GM20000 (cell line): ENCODE results near the gene PIGQ.

Source experiments
- DNase-seq: peaks from one replicate; pipeline ENCODE4 v3.0.0; 2012; ENCODE audit warnings: low spot score
- CTCF ChIP-seq: IDR thresholded peaks from 2 replicates; pipeline ENCODE4 v1.5.1; 2012; ENCODE audit warnings: mild to moderate bottlenecking, control low read depth; ENCODE audit errors: extremely low read depth, missing control alignments

Gene PIGQ

GRCh38 chr16:598823-599739, 29.3 kb downstream of the PIGQ start:
- no peak for TF ChIP-seq CTCF

GRCh38 chr16:600781-601180, 31.0 kb downstream of the PIGQ start:
- no peak for TF ChIP-seq CTCF
- DNase-seq = no peak

More at GRCh38 chr16:598823-599739, 29.3 kb downstream of the PIGQ start:
- no peak for DNase-seq

GRCh38 chr16:603933-604332, 34.2 kb downstream of the PIGQ start:
- TF ChIP-seq CTCF = no peak
- DNase-seq = no peak

GRCh38 chr16:606656-607307, 37.0 kb downstream of the PIGQ start:
- no peak for DNase-seq
- TF ChIP-seq CTCF = no peak

GRCh38 chr16:608019-608418, 38.3 kb downstream of the PIGQ start:
- TF ChIP-seq CTCF = no peak
- DNase-seq = no peak

GRCh38 chr16:609316-609715, 39.5 kb downstream of the PIGQ start:
- no peak for TF ChIP-seq CTCF
- no peak for DNase-seq

GRCh38 chr16:609984-610383, 40.2 kb downstream of the PIGQ start:
- no peak for TF ChIP-seq CTCF
- DNase-seq = no peak
